NOMO-1 (cell line): ENCODE measurements around the gene SMAD6.

Experiments used
- DNase-seq, 2 experiments: peaks; one replicate each; lab custom pipeline; 2025; ENCODE audit not compliant: unreplicated experiment in 2 of 2; lab: John Stamatoyannopoulos, UW

Gene SMAD6

GRCh38 chr15:66702035-66702786 is at the start of gene SMAD6:
SMAD6 (plus strand) TSS chr15:66702236; CDS start chr15:66703259, 1,023 bp downstream.
- peak; percentile 94 to 98 for DNase-seq

GRCh38 chr15:66652806-66653205 is 49.2 kb upstream of the SMAD6 start:
- DNase-seq: no peak

GRCh38 chr15:66653398-66653797 is 48.6 kb upstream of the SMAD6 start:
- DNase-seq: no peak

- no peak for DNase-seq
Observed at GRCh38 chr15:66653852-66654251, 48.2 kb upstream of the SMAD6 start.

- DNase-seq: no peak
Observed at GRCh38 chr15:66654361-66654738, 47.7 kb upstream of the SMAD6 start.

- DNase-seq: no peak
Observed at GRCh38 chr15:66654739-66655375, 47.2 kb upstream of the SMAD6 start.

- DNase-seq: no peak
Observed at GRCh38 chr15:66655511-66655910, 46.5 kb upstream of the SMAD6 start.

- DNase-seq: no peak
Observed at GRCh38 chr15:66655997-66656396, 46.0 kb upstream of the SMAD6 start.

GRCh38 chr15:66657185-66658020 is 44.6 kb upstream of the SMAD6 start:
- DNase-seq: no peak

GRCh38 chr15:66658044-66658443 is 44.0 kb upstream of the SMAD6 start:
- no peak for DNase-seq

- no peak for DNase-seq
Observed at GRCh38 chr15:66658855-66659254, 43.2 kb upstream of the SMAD6 start.

GRCh38 chr15:66659384-66659783 is 42.7 kb upstream of the SMAD6 start:
- no peak for DNase-seq

- DNase-seq: no peak
Observed at GRCh38 chr15:66661432-66662096, 40.5 kb upstream of the SMAD6 start.

GRCh38 chr15:66662522-66662921 is 39.5 kb upstream of the SMAD6 start:
- no peak for DNase-seq

- DNase-seq: no peak
Observed at GRCh38 chr15:66663664-66664063, 38.4 kb upstream of the SMAD6 start.

GRCh38 chr15:66670175-66670574 is 31.9 kb upstream of the SMAD6 start:
- DNase-seq: no peak

- DNase-seq: no peak
Observed at GRCh38 chr15:66670762-66671580, 31.1 kb upstream of the SMAD6 start.

- DNase-seq: no peak
Observed at GRCh38 chr15:66672867-66673266, 29.2 kb upstream of the SMAD6 start.

- no peak for DNase-seq
Observed at GRCh38 chr15:66673410-66674322, 28.4 kb upstream of the SMAD6 start.
